Uterus (tissue), 2 donors: Measurements from ENCODE around the gene PDGFRB.

Source experiments
- POLR2A ChIP-seq, 2 donors: fragments of 450-650 bp; IDR thresholded peaks; one replicate each; pipeline ENCODE4 v1.6.1; 2016; ENCODE audit warnings: antibody characterized with exemption in 2 of 2, mild to moderate bottlenecking in 1 of 2, moderate library complexity in 1 of 2
- TF ChIP-seq, protein P1 (sequence below), 4 experiments: fragments of 200-600 bp in 2 of 4; fragments of 450-650 bp in 2 of 4; sonication (generic) in 2 of 4; IDR thresholded peaks; one replicate each; pipeline ENCODE4 v1.5.1; 2016 to 2019; ENCODE audit warnings: antibody characterized with exemption in 4 of 4, mild to moderate bottlenecking in 2 of 4, moderate library complexity in 1 of 4

DNA sequence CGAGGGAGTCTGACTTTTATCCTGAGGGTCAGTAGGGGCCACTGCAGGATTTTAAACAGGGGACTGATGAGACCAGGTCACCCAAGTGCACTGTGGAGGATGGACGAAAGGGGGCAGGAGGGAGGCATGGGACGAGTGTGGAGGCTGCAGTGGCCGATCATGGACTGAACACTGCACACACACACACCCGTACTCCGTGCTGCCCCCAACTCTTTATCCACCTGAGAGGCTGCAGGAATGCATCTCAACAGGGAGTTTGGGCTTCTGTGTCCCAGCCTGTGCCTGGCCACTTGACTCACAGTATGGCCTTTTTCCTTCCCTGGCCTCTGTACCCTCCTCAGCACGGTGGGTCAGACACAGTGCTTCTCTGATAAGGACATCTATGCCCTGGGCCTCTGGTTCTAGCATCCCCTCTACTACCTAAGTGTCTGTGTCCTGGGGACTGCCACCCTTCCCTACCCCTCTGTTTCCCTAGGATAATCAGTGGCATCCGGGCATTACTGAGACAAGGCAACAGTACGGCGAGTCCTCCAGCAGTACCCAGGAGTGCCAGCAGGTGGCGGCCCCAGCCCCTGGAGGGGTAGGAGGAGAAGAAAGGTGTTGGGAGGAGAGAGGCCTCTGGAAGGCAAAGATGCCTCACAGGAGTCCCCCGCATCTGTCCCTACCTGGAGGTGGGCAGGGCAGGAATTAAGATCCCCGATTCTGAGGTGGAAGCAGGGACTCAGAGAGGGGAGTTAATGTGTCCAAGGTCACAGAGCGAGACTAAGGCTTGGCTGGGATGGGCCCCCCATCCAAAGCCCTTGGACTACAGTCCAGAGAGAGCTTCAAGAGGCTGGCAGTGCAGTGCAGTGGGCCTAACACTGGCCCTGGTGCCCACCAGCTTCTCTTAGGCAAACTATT lies 5.8 kb upstream of the PDGFRB start:
- TF ChIP-seq, protein P1, sequence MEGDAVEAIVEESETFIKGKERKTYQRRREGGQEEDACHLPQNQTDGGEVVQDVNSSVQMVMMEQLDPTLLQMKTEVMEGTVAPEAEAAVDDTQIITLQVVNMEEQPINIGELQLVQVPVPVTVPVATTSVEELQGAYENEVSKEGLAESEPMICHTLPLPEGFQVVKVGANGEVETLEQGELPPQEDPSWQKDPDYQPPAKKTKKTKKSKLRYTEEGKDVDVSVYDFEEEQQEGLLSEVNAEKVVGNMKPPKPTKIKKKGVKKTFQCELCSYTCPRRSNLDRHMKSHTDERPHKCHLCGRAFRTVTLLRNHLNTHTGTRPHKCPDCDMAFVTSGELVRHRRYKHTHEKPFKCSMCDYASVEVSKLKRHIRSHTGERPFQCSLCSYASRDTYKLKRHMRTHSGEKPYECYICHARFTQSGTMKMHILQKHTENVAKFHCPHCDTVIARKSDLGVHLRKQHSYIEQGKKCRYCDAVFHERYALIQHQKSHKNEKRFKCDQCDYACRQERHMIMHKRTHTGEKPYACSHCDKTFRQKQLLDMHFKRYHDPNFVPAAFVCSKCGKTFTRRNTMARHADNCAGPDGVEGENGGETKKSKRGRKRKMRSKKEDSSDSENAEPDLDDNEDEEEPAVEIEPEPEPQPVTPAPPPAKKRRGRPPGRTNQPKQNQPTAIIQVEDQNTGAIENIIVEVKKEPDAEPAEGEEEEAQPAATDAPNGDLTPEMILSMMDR (IDR thresholded peaks at IDR 0.05) = peak; percentile 88 to 94 (median 90)
- TF ChIP-seq POLR2A (IDR thresholded peaks at IDR 0.05) = no peak
